HepG2 (cell line): ENCODE measurements around the gene CADM1. TPM values are rescaled to one million over a fixed set of nuclear protein-coding genes. Genes with fewer than 3 reads are reported as not detected.
A peak's percentile ranks its signal among the peaks of the same experiment; 100 is the strongest.

Source experiments
- BRD4 ChIP-seq: sonication (generic); formaldehyde crosslinking; IDR thresholded peaks from 2 replicates; pipeline ENCODE4 v1.4.0; 2020; ENCODE audit warnings: missing genetic modification reagents
- CERS6 ChIP-seq: sonication (generic); formaldehyde crosslinking; IDR thresholded peaks from 2 replicates; pipeline ENCODE4 v1.5.0; 2020; ENCODE audit warnings: missing genetic modification reagents
- FOSL1 ChIP-seq: sonication (generic); formaldehyde crosslinking; IDR thresholded peaks from 2 replicates; pipeline ENCODE4 v1.9.0; 2021; ENCODE audit warnings: missing genetic modification reagents, borderline replicate concordance
- GABPB1 ChIP-seq: IDR thresholded peaks from 2 replicates; pipeline ENCODE4 v1.6.1; 2016; ENCODE audit warnings: mild to moderate bottlenecking, missing genetic modification reagents, moderate library complexity, missing compliant biosample characterization
- HDAC1 ChIP-seq: sonication (generic); formaldehyde crosslinking; IDR thresholded peaks from 2 replicates; pipeline ENCODE4 v1.5.1; 2020; ENCODE audit warnings: mild to moderate bottlenecking, missing genetic modification reagents
- IRF2 ChIP-seq: IDR thresholded peaks from 2 replicates; pipeline ENCODE4 v1.6.1; 2018; ENCODE audit warnings: missing genetic modification reagents, missing compliant biosample characterization
- MAX ChIP-seq: IDR thresholded peaks from 2 replicates; pipeline ENCODE4 v1.6.1; 2012; ENCODE audit warnings: inconsistent platforms
- MTF2 ChIP-seq: sonication (generic); formaldehyde crosslinking; IDR thresholded peaks from 2 replicates; pipeline ENCODE4 v1.5.0; 2020; ENCODE audit warnings: missing genetic modification reagents, borderline replicate concordance
- PAX8 ChIP-seq: sonication (generic); formaldehyde crosslinking; IDR thresholded peaks from 2 replicates; pipeline ENCODE4 v1.8.0; 2022; ENCODE audit warnings: mild to moderate bottlenecking, missing genetic modification reagents, borderline replicate concordance
- PHF8 ChIP-seq: sonication (generic); formaldehyde crosslinking; IDR thresholded peaks from 2 replicates; pipeline ENCODE4 v1.5.0; 2020; ENCODE audit warnings: missing genetic modification reagents
- POGZ ChIP-seq: sonication (generic); formaldehyde crosslinking; IDR thresholded peaks from 2 replicates; pipeline ENCODE4 v1.4.0; 2020; ENCODE audit warnings: mild to moderate bottlenecking, missing genetic modification reagents
- SALL1 ChIP-seq: sonication (generic); formaldehyde crosslinking; IDR thresholded peaks from 2 replicates; pipeline ENCODE4 v1.8.0; 2022; ENCODE audit warnings: mild to moderate bottlenecking, missing genetic modification reagents
- YY1 ChIP-seq: IDR thresholded peaks from 2 replicates; pipeline ENCODE4 v1.6.1; 2011; ENCODE audit warnings: low read length, low read depth, moderate library complexity, mild to moderate bottlenecking; ENCODE audit not compliant: insufficient read depth, insufficient replicate concordance
- ZBTB49 ChIP-seq: sonication (generic); formaldehyde crosslinking; IDR thresholded peaks from 2 replicates; pipeline ENCODE4 v1.4.0; 2020; ENCODE audit warnings: missing genetic modification reagents, borderline replicate concordance
- ZNF264 ChIP-seq: sonication (generic); formaldehyde crosslinking; IDR thresholded peaks from 2 replicates; pipeline ENCODE4 v1.4.0; 2020; ENCODE audit warnings: missing genetic modification reagents
- ZNF274 ChIP-seq: sonication (generic); formaldehyde crosslinking; IDR thresholded peaks from 2 replicates; pipeline ENCODE4 v1.5.1; 2020; ENCODE audit warnings: mild to moderate bottlenecking, missing genetic modification reagents
- ZNF747 ChIP-seq: sonication (generic); formaldehyde crosslinking; IDR thresholded peaks from 2 replicates; pipeline ENCODE4 v1.8.1; 2023; ENCODE audit warnings: missing genetic modification reagents, mild to moderate bottlenecking, borderline replicate concordance
- ZNF766 ChIP-seq: sonication (generic); formaldehyde crosslinking; IDR thresholded peaks from 2 replicates; pipeline ENCODE4 v1.5.0; 2020; ENCODE audit warnings: missing genetic modification reagents, borderline replicate concordance
- ZNF800 ChIP-seq: sonication (generic); formaldehyde crosslinking; IDR thresholded peaks from 2 replicates; pipeline ENCODE4 v1.4.0; 2020; ENCODE audit warnings: missing genetic modification reagents
- ZNF839 ChIP-seq: sonication (generic); formaldehyde crosslinking; IDR thresholded peaks from 2 replicates; pipeline ENCODE4 v1.4.0; 2020; ENCODE audit warnings: missing genetic modification reagents, mild to moderate bottlenecking, borderline replicate concordance
- polyA plus RNA-seq, 8 experiments: library from polyadenylated mRNA; depleted of rRNA in 3 of 8; stranded (reverse) in 7 of 8; unstranded in 1 of 8; fragments of >200 nt; fragmentation: Illumina TruSeq in 4 of 8; extraction: Trizol in 4 of 8; gene quantifications; 2 replicates each; pipeline versions ENCODE4 v1.2.1 to v1.2.3, GENCODE V29; 2011 to 2016; ENCODE audit warnings: low read depth in 4 of 8, missing spikeins in 1 of 8, mixed read lengths in 1 of 8; ENCODE audit not compliant: insufficient read depth in 1 of 8
- total RNA-seq, 5 experiments: library from RNA; depleted of rRNA; stranded (reverse); fragments of >200 nt; fragmentation: Illumina TruSeq; extraction: Trizol; gene quantifications; 2 replicates each; pipeline ENCODE4 v1.2.3, GENCODE V29; 2016; ENCODE audit warnings: low read depth in 1 of 5

The CADM1 gene
- total and polyA plus RNA-seq, 2 of the 13 experiments (the other 11 are each of a cell fraction or from before 2014, with no cell fraction given) = 71.3 to 122 TPM

- no peak for TF ChIP-seq YY1
- no peak for TF ChIP-seq PHF8
- TF ChIP-seq MTF2 (CRISPR knock-in tag) = no peak
- TF ChIP-seq POGZ = peak; percentile 61
- TF ChIP-seq BRD4 (CRISPR knock-in tag) = no peak
- no peak for TF ChIP-seq PAX8
- no peak for TF ChIP-seq ZNF839
- TF ChIP-seq FOSL1 (CRISPR knock-in tag) = no peak
- no peak for TF ChIP-seq IRF2 (CRISPR knock-in tag)
- TF ChIP-seq GABPB1 (CRISPR knock-in tag) = no peak
- no peak for TF ChIP-seq ZNF264
- no peak for TF ChIP-seq MAX
- TF ChIP-seq HDAC1 (CRISPR knock-in tag) = no peak; the same call in 1 of the 2 replicates
- TF ChIP-seq ZNF766 = no peak
- TF ChIP-seq CERS6 (CRISPR knock-in tag) = no peak
- TF ChIP-seq ZBTB49 (CRISPR knock-in tag) = no peak
- TF ChIP-seq SALL1 (CRISPR knock-in tag) = peak; percentile 59; the same call in 1 of the 2 replicates
- no peak for TF ChIP-seq ZNF800 (CRISPR knock-in tag)
- TF ChIP-seq ZNF747 (CRISPR knock-in tag) = no peak
- TF ChIP-seq ZNF274 (CRISPR knock-in tag) = no peak
Measured at GRCh38 chr11:115475564-115475963, 28.7 kb downstream of the CADM1 start (continued).
